GM18909 (cell line): Measurements from ENCODE around the gene TTC21A.
A peak's percentile ranks its signal among the peaks of the same experiment; 100 is the strongest.
"Not testable (repeated sequence)": the region's sequence is repeated elsewhere in the genome, so short reads cannot be mapped to it uniquely, and the experiment has no call there.

Experiments used
- ATAC-seq: cut with Tn5 transposase; IDR thresholded peaks from one replicate; pipeline ENCODE4 v1.9.1; 2021; ENCODE audit warnings: mild to moderate bottlenecking; ENCODE audit not compliant: unreplicated experiment, poor library complexity

The TTC21A gene, protein sequence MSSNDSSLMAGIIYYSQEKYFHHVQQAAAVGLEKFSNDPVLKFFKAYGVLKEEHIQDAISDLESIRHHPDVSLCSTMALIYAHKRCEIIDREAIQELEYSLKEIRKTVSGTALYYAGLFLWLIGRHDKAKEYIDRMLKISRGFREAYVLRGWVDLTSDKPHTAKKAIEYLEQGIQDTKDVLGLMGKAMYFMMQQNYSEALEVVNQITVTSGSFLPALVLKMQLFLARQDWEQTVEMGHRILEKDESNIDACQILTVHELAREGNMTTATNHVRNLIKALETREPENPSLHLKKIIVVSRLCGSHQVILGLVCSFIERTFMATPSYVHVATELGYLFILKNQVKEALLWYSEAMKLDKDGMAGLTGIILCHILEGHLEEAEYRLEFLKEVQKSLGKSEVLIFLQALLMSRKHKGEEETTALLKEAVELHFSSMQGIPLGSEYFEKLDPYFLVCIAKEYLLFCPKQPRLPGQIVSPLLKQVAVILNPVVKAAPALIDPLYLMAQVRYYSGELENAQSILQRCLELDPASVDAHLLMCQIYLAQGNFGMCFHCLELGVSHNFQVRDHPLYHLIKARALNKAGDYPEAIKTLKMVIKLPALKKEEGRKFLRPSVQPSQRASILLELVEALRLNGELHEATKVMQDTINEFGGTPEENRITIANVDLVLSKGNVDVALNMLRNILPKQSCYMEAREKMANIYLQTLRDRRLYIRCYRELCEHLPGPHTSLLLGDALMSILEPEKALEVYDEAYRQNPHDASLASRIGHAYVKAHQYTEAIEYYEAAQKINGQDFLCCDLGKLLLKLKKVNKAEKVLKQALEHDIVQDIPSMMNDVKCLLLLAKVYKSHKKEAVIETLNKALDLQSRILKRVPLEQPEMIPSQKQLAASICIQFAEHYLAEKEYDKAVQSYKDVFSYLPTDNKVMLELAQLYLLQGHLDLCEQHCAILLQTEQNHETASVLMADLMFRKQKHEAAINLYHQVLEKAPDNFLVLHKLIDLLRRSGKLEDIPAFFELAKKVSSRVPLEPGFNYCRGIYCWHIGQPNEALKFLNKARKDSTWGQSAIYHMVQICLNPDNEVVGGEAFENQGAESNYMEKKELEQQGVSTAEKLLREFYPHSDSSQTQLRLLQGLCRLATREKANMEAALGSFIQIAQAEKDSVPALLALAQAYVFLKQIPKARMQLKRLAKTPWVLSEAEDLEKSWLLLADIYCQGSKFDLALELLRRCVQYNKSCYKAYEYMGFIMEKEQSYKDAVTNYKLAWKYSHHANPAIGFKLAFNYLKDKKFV (N-terminal part only)

DNA sequence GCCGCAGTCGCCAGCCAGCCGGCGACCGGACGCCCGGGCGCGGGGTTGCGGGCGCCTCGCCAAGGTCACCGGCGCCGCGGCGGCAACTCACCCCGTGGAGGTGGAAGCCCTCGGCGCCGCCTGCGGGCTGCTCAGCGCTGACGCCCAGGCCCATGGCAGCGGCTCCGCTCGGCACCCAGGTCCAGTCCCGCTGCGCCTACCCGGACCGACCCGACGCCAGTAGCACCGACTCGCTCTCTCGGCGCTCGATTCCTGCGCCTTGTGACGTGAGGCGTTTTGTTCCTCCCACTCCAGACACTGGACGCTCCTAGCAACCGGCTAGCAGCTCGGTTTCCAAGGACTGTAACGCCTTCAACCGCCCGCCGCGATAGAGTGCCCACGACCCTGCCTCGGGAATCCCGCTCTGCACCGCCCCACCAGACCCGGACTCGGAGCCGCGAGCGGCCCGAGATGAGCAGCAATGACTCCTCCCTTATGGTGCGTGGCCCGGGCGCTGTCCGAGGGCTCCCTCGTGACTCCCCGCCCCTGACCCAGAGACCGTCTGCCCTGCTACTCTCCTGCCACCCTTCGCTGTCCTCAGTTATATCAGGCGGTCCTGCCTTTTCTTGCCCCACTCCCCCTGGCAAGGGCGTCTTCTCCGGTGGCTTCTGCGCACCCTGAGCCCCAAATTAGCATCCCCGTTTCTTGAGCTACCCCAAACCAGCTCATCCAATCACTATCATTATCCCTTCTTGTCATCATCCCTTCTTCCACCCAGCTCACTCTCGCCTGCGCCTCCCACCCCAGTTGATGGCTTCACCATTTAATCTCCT, at the start of gene TTC21A, which contains the start of gene GORASP1:
Gene TTC21A (plus strand): TSS at position 293 of the 812 bp plus-strand sequence. CDS start 158 bp downstream, at position 451.
Gene GORASP1 (minus strand): TSS at position 240 of the 812 bp plus-strand sequence. CDS start 86 bp downstream, at position 154.
- peak; percentile 40 for ATAC-seq

DNA sequence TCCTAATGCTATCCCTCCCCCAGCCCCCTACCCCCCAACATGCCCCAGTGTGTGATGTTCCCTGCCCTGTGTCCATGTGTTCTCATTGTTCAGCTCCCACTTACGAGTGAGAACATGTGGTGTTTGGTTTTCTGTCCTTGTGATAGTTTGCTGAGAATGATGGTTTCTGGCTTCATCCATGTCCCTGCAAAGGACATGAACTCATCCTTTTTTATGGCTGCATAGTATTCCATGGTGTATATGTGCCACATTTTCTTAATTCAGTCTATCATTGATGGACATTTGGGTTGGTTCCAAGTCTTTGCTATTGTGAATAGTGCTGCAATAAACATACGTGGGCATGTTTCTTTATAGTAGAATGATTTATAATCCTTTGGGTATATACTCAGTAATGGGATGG, 46.3 kb upstream of the TTC21A start:
- not testable (repeated sequence) for ATAC-seq

DNA sequence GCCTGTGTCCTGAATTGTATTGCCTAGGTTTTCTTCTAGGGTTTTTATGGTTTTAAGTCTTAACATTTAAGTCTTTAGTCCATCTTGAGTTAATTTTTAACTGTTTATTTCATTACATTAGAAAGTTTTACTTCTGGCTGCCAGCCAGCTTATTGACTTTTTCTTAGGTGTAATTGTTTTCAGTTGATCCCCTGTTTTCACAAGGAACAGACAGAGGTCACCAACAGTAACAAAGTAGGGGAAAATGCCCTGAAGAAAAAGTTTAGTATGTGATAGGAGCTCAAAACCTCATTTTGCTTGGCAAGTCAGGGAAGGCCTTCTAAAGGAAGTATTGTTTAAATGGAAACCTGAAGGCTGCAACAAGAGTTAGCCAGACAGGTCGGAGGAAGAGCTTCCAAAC, 45.3 kb upstream of the TTC21A start:
- no peak for ATAC-seq

DNA sequence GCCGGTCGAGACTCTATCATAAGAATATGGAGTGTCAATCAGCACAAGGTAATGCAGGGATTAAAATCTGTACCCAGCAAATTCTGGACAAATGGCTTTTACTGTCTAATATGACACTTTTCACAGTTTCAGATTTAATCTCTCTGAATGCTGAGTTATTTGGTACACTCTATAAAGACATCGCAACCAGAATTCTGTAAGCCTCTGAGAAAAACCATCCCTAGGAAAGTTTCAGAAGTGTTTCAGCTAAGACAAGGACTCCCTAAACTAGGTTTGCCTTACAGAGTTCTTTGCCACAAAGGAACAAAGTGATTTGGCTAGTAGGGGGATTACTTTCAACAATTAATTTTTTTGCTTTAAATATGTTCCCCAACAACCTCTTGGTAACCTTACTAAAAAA, 44.3 kb upstream of the TTC21A start:
- no peak for ATAC-seq

DNA sequence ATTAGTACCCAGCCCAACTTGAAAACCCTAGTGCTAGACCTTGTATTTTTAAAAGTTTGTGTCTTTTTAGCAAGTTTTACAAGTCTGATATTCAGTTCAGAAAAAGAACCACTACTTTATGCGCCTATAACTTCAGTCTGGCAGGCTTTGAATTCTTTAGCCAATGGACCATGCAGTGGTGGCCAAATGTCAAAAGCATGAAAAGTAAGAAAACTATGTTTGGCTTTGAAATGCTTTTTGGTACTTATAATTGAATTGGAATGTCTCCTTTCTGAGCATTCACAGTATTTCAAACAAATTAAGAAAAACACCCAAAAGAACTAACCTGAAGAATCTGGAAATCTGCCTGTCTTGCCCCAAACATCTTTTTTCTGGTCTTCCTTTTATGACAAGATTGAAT, 42.8 kb upstream of the TTC21A start:
- no peak for ATAC-seq

DNA sequence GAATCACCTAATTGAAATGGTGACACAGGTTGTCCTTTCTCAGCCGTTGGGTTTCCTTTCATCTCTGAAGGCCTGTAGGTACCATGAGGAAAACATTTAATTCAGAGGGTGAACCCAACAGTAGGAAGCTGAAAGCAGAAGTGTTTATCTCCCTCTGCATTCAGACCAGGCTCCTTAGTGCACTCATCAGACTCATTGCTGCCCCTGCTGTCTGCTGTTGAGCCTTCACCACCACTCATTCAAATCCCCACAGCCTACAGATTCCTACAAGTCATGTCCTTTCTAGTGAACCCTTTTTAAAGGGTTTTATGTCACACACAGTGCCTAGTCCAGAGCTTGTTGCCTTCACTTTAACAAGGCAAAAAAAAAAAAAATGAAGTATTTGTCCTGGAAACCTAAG, 42.3 kb upstream of the TTC21A start:
- ATAC-seq: peak; percentile 88

DNA sequence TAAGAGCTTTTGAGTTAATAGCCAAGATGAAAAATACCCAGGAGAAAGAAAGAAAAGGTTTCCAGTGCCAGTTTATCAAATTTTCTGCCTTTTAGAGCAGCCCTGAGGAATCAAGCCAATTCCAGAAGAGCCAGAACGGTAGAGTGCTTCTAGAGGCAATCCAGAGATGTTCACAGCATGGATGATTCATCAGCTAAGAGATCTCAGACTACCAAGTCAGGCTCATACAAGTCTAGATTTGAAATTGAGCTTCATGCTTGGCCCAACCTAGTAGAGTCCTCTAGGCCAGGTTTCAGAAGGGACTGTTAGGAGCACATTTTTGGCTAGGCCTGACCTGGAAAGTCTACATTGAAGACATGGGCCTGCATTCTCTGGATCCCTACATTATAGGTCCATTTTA, 40.2 kb upstream of the TTC21A start:
- no peak for ATAC-seq

DNA sequence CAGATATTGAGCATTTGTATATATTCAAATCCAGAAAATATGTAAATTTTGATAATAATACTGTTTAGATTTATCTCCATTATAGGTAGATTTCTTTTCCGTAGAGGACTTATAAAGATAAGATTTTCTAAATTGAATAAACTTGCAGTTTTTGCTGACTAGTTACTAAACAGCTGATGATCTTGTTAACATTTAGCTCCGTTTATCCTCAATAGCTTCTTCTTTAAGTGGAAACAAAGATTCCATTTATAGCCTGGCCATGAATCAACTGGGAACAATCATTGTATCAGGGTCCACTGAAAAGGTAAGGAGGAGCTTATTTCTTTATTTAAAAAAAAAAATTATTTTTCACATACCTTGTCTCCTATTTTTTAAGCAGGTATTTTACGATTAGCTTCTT, 38.9 kb upstream of the TTC21A start:
- no peak for ATAC-seq

DNA sequence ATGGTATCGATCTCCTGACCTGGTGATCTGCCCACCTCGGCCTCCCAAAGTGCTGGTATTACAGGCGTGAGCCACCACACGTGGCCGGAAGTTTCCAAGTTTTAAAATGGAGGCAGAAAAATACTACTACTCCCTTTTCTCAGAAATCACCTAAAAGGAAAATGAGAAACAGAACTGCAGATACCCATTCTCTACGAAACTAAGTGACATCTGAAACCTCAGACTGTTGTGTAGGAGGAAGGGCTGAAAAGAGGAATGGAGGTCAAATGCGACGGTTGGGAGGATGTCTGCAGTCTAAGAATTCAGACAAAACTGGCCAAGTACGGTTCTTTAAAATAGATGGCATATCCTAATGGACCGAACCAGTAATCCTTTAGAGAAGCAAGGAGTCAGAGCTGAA, 31.6 kb upstream of the TTC21A start:
- no peak for ATAC-seq

DNA sequence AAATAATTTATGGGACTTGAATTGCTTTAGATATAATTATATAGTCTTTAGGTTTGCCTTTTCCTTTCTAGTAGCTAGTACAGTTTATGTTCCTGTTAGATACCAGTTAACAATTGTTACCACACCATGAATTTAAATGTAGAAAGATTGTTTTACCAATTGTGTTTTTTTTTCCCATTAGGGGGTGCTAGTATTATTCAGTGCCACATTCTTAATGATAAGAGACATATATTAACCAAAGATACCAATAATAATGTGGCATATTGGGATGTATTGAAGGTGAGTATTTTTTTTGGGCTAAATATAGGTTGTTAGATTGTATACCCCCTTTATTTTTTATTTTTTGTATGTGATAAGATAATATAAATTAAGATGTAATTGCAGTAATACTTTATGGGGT, 27.9 kb upstream of the TTC21A start:
- ATAC-seq: no peak

DNA sequence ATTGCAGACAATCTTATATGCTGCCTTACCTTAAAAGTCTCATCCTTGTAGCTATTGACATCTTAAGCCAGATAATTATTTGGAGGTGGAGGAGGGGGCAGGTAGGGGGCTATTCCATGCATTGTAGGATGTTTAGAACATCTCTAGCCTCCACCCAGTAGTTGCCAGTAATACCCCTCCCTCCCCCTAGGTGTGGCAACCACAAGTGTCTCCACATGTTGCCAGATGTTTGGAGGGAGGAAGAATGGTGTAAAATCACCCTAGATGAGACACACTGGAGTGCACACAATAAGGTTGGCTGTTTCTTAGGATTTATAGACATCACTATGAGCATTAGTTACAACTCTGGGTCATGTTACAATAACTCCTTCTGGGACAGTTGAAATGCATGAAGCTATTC, 27.5 kb upstream of the TTC21A start:
- ATAC-seq: no peak

DNA sequence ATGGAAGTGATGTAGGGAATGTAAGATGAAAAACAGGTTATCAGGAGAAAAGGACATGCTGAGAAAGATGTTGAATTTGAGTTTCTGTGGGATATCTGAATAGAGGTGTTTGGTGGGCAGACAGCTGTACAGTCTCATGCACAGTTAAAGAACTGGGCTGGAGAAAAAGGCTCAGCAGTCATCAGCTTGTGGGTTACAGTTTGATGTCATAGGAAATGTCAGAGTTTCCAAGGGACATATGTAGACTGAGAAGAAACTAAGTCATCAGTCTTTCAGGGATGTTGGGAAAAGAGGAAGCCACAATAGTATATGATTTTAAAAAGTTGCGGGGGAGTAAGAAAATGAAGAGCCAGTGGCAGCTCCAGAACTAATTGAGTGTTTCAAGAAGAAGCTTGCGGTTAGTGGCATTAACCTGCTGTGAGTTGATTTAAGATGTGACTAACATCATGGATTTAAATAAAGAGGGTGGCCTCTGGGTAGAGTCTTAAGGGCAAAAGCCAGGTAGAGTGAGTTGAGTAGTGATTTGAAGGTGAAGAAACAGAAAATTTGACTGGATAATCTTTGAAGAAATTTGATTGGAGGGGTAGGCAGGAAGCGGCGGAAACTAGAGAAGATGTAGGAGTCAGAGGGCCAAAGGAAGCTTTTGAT, 24.7 kb upstream of the TTC21A start:
- ATAC-seq: no peak

DNA sequence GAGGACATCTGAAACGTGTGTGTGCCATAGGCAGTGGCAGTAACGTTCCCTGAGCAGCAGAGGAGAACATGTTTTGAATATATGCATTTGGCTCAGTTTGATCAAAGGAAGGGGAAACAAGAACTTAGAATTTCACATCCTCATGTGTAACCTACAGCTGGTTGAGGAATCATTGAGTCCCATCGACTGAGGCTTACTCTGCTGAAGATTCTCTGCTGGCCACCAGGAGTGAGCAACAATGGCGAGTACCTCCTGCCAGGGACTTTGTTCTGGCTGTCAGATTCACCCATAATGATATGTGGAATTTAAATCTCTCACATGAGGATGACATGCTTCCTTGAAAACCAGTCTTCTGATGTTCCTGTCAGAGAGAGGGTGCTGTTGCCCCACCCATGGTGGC, 21.3 kb upstream of the TTC21A start:
- ATAC-seq: peak; percentile 52

DNA sequence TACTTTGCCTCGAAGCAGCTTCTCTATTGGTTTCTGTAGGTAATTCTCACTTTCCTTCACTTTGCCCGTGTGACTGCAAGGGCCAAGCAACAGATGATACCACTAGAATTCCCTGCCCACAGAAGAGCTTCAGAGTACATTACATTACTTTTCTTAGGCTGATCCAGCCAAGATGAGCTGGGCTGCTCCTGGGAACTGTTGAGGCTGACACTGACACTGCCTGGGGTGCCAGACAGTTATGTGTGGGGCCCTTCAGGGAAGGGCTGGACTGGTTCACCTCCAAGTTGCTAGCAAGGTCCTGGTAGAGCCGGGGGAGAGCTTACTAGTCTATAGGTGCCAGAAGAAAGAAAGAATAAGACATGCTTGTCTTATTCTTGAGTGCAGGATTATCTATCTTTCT, 19.0 kb upstream of the TTC21A start:
- no peak for ATAC-seq

DNA sequence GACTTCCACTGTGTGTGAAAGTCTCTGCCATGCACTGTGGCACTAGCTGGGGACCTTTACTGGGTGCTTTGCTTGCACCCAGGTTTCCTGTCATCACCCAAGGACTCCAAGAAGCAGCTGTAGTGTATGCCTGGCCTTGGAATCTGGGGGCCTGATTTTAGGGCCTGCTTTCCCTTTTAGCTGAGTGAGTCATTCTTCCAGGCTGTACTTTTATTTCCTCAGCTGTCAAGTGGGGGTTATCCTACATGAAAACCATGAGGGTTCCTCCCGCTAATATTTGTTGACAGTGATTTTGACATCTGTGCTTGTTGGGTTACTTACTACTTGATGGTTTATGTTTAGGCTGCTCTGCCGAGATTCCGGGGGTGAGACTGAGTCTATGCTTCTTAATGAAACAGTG, 18.6 kb upstream of the TTC21A start:
- no peak for ATAC-seq

DNA sequence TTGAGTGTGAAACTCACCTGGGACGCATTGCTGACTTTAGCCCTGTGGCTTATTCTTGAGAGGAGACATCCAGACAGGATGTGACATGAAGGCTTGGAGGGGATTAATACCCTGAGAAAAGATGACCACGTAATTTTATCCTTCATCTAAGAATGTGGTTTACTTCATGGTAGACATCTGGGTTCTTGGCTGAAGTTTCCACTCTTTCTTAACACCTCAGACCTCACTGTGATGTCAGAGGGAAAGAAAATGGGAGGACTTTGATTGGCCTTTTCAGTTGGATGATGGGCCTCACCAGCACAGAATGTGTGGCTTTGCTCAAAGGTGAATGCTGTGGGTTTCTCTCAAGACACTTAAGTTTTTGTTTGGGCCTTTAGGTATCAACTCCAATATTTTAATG, 16.6 kb upstream of the TTC21A start:
- ATAC-seq: no peak

DNA sequence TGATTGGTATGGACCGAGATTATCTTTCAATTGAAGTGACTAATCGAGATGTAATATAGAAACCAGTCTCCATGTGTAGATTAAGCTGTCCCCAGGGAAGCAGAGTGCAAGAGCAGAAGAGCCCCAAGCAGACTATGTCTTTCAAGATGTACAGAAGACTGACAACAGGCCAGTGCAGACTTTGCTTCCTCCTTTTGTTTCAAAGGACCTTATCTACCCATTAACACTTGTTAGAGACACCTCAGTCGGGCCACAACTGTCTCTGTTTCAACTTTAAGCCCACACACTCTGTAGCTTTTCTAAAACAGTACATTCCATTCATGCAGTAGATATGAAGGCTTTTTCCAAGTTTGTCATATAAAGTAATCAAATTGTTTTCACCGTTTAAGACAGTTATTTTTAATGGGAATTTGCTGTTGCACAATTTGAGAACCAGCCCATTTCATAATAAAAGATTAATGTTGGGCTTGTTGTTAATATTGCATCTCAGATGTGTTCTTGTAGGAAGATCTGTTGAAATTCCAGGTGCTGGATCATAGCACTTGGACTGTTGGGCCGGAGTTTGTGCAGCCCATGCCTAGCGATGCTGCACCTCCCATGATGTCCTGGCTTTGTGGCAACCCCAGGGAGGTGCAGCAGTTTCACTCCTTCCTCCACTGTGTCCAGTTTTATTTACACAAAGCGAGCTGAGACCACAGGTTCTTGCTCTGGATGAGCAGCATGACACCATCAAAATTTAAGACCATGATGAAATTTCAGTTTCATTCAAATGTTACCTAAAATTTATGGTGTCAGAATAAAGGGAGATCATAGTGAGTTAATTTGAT, 12.4 kb upstream of the TTC21A start:
- no peak for ATAC-seq

DNA sequence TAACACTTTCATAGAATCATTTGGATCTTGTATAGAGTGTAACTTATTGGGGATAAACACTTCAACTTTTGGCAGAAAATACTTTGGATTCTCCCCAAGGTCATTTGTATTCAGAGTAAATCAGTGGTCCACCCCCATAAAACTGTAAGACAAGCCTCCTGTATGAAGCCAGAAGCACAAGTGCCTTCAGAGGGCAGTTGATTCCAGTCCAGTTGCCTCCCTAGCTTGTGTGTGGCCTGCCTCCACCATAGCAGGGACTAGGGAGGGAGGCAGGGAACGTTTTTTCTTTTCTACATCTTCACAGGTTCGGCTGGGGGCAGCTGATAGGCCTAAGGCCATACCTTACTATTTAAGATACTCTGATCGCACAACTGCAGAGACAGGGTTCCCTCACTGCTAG, 11.7 kb upstream of the TTC21A start:
- no peak for ATAC-seq
